GM21737 (cell line): ENCODE data around the gene RAP1GAP.

Source experiments
- ATAC-seq: cut with Tn5 transposase; IDR thresholded peaks from one replicate; pipeline ENCODE4 v1.9.1; 2021; ENCODE audit warnings: mild to moderate bottlenecking, moderate library complexity; ENCODE audit not compliant: unreplicated experiment

RAP1GAP gene

DNA sequence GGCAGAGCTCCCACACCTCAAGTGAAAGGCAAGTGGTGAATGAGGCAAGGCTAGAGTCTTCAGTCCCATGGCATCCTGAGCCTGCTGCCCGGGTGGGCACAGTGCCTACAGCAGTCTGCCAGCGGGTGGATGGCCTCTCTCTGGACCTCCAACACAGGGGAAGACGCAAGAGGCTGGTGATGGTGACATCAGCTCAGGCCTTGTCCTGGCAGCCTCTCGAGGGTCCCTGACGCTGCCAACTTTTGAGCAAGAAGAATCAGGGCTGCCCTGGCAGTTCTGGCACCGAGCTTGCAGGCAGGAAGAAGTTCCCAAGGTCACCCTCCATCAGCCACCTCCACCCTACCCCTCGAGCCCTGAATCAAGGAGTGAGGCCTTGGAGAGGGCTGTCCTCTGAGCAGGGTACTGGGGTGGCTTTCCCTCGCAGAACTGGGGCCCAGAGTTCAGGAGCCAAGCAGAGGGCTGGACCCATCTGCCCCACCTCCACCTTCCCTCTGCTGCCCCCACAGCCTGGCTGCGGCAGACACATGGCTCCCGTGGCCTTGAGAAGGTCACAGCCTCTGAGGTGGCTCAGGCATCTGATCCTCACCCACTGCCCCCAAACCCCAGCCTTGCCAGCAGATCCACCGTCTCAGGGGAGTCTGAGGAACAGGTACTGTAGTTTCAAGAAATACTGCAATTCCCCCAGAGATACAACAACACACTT, 5.8 kb downstream of the RAP1GAP start:
- ATAC-seq = no peak

- no peak for ATAC-seq
Measured at GRCh38 chr1:21662426-21663247, 6.5 kb downstream of the RAP1GAP start.

GRCh38 chr1:21661886-21662285, 7.3 kb downstream of the RAP1GAP start:
- ATAC-seq = no peak

DNA sequence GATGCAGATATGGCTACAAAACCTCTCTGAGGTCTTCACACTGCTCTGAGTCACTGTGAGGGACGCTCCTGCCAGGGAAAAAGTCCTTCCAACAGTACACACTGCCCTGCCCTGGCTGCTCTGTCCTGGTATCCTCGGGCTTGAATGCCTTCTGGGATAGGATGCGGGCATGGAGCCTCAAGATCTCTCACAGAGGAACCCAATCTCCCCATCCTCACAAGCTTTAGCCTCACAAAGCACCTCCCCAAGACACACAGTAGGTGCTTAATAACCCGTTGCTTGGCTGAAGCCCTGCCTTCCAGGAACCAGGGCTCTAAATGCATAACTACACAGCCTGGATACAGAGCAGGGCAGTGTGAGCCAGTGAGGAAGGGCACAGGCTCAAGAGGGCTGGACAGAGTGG, 9.2 kb downstream of the RAP1GAP start:
- no peak for ATAC-seq

DNA sequence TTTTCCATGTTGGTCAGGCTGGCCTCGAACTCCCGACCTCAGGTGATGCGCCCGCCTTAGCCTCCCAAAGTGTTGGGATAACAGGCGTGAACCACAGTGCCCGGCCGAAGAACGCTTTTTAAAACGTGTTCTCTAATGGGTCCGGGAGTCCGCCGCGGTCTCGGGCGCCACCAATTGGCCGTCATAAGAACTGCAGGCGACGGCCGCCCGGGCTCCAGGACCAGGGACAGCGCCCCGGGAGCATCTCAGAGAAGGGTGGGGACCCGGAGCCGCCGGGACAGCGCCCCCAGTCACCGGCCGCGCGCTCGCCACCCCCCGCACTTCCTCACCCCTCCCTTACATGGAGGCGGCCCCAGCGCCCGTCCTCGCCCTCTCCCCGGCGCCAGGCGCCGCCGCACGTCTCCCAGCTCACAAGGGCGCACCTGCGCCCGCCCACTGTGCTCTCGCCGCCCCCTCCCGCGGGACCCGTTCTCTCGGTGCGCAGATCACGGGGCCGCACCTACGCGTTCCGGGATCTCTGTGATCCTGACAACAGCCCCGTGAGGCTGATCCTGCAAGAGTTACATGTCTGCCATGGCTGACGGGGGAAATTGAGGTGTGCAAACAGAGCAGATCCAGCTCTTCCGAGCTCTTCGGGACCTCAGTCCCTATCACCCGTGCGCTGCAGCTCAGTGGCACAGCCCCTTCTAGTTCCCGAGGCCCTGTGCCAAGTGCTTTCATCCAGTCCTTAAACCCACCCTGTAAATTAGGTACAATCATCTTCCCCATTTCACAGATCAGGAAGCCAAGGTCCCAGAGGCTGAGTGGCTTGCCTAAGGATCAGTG, 9.8 kb downstream of the RAP1GAP start:
- no peak for ATAC-seq

GRCh38 chr1:21657456-21658190, 11.5 kb downstream of the RAP1GAP start:
- no peak for ATAC-seq

GRCh38 chr1:21655748-21656147, 13.4 kb downstream of the RAP1GAP start:
- ATAC-seq = no peak

GRCh38 chr1:21655259-21655658, 13.9 kb downstream of the RAP1GAP start:
- ATAC-seq = no peak

- no peak for ATAC-seq
Measured at GRCh38 chr1:21654209-21654608, 14.9 kb downstream of the RAP1GAP start.

GRCh38 chr1:21653744-21654100, 15.4 kb downstream of the RAP1GAP start:
- no peak for ATAC-seq

GRCh38 chr1:21652937-21653743, 16.0 kb downstream of the RAP1GAP start:
- ATAC-seq = no peak

- no peak for ATAC-seq
Measured at GRCh38 chr1:21652101-21652936, 16.8 kb downstream of the RAP1GAP start.

DNA sequence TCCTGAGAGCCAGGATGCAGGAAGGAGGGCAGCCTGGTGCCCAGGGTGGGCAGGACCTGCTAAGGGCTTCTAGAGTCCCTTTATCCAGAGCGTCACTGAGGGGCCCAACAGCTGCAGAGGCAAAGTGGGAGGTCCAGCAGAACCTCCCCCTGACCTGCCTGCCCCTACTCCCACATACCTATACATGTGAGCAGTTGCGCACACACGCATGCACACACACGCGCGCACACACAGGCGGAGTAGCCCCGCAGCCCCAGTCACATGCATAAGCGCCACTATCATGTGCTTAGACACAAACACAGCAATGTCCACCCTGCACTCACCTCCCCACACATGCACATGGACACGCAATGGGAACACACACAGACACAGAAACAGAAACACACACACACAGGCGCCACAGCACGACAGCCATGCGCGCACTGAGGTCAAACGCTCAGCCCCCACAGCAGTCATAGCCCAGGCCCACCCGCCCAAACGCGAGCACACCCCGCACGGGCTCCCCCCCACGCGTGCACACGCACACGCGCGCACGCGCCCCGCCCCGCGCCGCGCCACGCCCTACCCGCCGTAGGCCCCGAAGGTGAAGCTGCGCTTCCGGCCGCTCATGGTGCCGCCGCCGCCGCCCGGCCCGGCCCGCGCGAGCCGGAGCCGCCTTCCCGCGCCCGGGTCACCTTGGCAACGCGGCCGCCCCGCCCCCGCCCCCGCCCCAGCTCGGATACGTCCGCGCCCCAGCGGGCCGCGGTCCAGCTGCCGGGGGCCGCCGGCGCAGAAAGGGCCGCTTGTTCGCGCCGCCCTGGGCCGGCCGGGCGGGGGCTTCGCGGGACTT, 17.7 kb downstream of the RAP1GAP start:
- no peak for ATAC-seq

GRCh38 chr1:21650400-21650799, 18.8 kb downstream of the RAP1GAP start:
- no peak for ATAC-seq

GRCh38 chr1:21649315-21649714, 19.8 kb downstream of the RAP1GAP start:
- no peak for ATAC-seq

- no peak for ATAC-seq
Measured at GRCh38 chr1:21648791-21649190, 20.4 kb downstream of the RAP1GAP start.

DNA sequence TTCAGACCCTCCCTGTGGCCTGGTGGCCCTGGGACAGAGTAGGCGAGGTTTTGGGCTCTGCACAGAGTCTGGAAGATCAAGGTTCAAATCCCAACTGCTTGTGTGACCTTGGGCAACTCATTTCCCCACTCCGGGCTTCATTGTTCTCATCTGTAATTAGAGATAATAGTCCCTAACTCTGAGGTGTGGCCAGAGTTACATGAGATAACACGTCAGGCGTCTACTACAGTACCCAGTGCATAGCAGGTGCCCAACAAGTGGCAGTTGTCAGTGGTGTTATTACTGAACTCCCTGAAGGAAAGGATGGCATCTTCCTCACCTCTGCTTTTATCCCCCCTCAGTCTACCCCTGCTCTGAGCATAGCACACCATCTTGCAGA, 20.8 kb downstream of the RAP1GAP start:
- ATAC-seq = no peak
